Endothelial cell (in vitro differentiated cells): ENCODE results near the gene CAMP. TPM values are rescaled to one million over a fixed set of nuclear protein-coding genes. Genes with fewer than 3 reads are reported as not detected.
"Not testable (repeated sequence)": the region's sequence is repeated elsewhere in the genome, so short reads cannot be mapped to it uniquely, and the experiment has no call there.

Experiments
- DNase-seq: peaks from one replicate; pipeline ENCODE4 v3.0.0; 2021; ENCODE audit warnings: low spot score
- H3K27ac Mint-ChIP-seq: one replicate; pipeline ENCODE4 v1.8.0; 2021; ENCODE audit warnings: mixed read lengths, inconsistent platforms; ENCODE audit not compliant: unreplicated experiment
- H3K27me3 Mint-ChIP-seq: one replicate; pipeline ENCODE4 v1.8.0; 2021; ENCODE audit warnings: mild to moderate bottlenecking, moderate library complexity, mixed read lengths, inconsistent platforms; ENCODE audit not compliant: unreplicated experiment
- H3K36me3 Mint-ChIP-seq: one replicate; pipeline ENCODE4 v1.8.0; 2021; ENCODE audit warnings: mild to moderate bottlenecking, low read depth, mixed read lengths, inconsistent platforms; ENCODE audit not compliant: unreplicated experiment
- H3K4me1 Mint-ChIP-seq: one replicate; pipeline ENCODE4 v1.8.0; 2021; ENCODE audit warnings: mild to moderate bottlenecking, mixed read lengths, inconsistent platforms; ENCODE audit not compliant: unreplicated experiment
- H3K4me3 Mint-ChIP-seq: one replicate; pipeline ENCODE4 v1.8.0; 2021; ENCODE audit warnings: mild to moderate bottlenecking, mixed read lengths, inconsistent platforms; ENCODE audit not compliant: unreplicated experiment
- H3K9me3 Mint-ChIP-seq: one replicate; pipeline ENCODE4 v1.8.0; 2021; ENCODE audit warnings: mixed read lengths, inconsistent platforms; ENCODE audit not compliant: unreplicated experiment
- total RNA-seq: library from RNA; stranded (reverse); fragmentation: NEBNext Ultra II Directional; extraction: Animal tissue kit (Norgen Biotek cat#: 25700); gene quantifications from one replicate; pipeline ENCODE4 v1.2.1, GENCODE V29; 2021; ENCODE audit not compliant: unreplicated experiment
- TF ChIP-seq, protein P1 (sequence below): fragments of 200-600 bp; sonication (generic); IDR thresholded peaks from one replicate; pipeline ENCODE4 v1.5.0; 2021; ENCODE audit warnings: antibody characterized with exemption; ENCODE audit not compliant: unreplicated experiment

CAMP gene
- total RNA-seq, 1 donor from 2014 or later: not detected

DNA sequence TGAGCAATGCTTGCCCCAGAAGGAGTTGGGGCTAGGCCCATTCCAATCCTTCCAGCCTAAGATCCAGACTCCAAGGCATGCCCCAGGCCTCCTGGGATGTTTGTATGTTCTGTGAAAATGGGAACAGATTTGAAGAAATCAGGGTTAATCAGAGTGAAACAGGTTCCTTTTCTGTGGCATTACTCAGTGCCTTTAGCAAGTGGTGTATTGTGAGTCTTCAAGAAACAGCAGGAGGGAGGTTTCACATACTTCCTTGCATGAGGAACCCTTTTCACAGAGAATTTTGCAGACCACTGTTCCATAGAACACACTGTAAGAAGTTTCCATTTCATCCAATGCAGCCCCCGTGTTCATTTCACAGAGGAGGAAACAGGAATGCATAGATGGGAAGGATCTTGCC is 26.7 kb upstream of the CAMP start:
- peaks cover 6% of the 10 kb centered on the region for H3K4me1 Mint-ChIP-seq
- H3K36me3 Mint-ChIP-seq: no peaks in the 10 kb centered on the region
- no peak overlapping the region for H3K27ac Mint-ChIP-seq
- peaks cover 7% of the 10 kb centered on the region for H3K27me3 Mint-ChIP-seq
- no peak overlapping the region for H3K4me3 Mint-ChIP-seq
- TF ChIP-seq, protein P1, sequence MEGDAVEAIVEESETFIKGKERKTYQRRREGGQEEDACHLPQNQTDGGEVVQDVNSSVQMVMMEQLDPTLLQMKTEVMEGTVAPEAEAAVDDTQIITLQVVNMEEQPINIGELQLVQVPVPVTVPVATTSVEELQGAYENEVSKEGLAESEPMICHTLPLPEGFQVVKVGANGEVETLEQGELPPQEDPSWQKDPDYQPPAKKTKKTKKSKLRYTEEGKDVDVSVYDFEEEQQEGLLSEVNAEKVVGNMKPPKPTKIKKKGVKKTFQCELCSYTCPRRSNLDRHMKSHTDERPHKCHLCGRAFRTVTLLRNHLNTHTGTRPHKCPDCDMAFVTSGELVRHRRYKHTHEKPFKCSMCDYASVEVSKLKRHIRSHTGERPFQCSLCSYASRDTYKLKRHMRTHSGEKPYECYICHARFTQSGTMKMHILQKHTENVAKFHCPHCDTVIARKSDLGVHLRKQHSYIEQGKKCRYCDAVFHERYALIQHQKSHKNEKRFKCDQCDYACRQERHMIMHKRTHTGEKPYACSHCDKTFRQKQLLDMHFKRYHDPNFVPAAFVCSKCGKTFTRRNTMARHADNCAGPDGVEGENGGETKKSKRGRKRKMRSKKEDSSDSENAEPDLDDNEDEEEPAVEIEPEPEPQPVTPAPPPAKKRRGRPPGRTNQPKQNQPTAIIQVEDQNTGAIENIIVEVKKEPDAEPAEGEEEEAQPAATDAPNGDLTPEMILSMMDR: no peak
- H3K9me3 Mint-ChIP-seq: no peaks in the 10 kb centered on the region
- DNase-seq: no peak

DNA sequence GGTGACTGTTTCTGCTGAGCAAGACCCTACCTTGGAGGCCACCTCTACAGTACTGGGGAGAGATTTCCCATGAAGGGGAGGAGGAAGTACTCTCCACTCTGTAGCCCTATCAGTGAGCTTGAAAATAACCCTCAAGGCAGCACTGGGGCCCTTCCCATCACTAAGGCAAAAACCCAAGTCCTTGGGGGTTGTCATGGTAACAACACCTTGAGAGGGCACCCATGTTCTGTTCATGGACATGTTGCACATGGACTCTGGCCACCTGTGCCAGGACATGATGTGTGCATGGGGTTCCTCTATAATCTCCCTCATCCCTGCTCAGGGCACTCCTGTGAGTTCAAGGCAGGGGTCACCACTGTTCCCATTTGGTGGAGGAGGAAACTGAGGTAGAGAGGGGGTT is 24.2 kb upstream of the CAMP start:
- no peaks in the 10 kb centered on the region for H3K36me3 Mint-ChIP-seq
- no peak overlapping the region for H3K4me3 Mint-ChIP-seq
- H3K27ac Mint-ChIP-seq: no peak overlapping the region
- DNase-seq: no peak
- peaks cover 6% of the 10 kb centered on the region for H3K4me1 Mint-ChIP-seq
- TF ChIP-seq, protein P1: no peak
- no peaks in the 10 kb centered on the region for H3K9me3 Mint-ChIP-seq
- peaks cover 7% of the 10 kb centered on the region for H3K27me3 Mint-ChIP-seq

DNA sequence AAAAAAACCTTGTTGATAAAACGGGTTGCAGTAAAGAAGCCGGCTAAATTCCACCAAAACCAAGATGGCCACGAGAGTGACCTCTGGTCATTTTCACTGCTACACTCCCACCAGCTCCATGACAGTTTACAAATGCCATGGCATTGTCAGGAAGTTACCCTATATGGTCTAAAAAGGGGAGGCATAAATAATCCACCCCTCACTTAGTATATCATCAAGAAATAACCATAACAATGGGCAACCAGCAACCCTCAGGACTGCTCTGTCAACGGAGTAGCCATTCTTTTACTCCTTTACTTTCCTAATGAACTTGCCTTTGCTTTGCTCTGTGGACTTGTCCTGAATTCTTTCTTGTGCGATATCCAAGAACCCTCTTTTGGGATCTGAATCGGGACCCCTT is 20.7 kb upstream of the CAMP start:
- H3K4me1 Mint-ChIP-seq: no peaks in the 10 kb centered on the region
- no peak overlapping the region for H3K27ac Mint-ChIP-seq
- DNase-seq: no peak
- TF ChIP-seq, protein P1: no peak
- H3K9me3 Mint-ChIP-seq: no peaks in the 10 kb centered on the region
- peaks cover 7% of the 10 kb centered on the region for H3K27me3 Mint-ChIP-seq
- H3K36me3 Mint-ChIP-seq: no peaks in the 10 kb centered on the region
- H3K4me3 Mint-ChIP-seq: no peak overlapping the region

DNA sequence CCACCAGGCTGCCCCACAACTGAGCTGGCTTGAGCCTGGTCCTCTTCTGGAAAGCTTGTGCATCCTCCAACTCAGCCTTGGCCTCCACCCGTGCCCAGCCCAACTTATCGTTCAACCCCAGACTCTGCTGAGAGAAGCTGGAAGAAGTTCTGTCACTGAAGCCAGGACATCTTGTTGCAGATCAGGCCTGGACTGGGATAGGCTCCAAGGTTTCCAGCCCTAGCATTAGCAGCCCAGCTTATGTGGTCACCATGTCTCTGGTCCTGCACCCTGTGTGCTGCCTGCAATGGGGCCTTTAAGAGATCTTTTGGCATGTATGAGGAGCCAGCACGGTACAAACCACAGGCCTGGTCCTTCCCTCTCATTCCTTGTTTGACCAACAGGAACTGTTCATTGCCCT is 15.2 kb upstream of the CAMP start:
- H3K9me3 Mint-ChIP-seq: peaks cover 4% of the 10 kb centered on the region
- H3K4me1 Mint-ChIP-seq: no peaks in the 10 kb centered on the region
- H3K27me3 Mint-ChIP-seq: peaks cover 10% of the 10 kb centered on the region
- no peak for DNase-seq
- H3K36me3 Mint-ChIP-seq: peaks cover 3% of the 10 kb centered on the region
- no peak overlapping the region for H3K27ac Mint-ChIP-seq
- no peak overlapping the region for H3K4me3 Mint-ChIP-seq
- TF ChIP-seq, protein P1: no peak

DNA sequence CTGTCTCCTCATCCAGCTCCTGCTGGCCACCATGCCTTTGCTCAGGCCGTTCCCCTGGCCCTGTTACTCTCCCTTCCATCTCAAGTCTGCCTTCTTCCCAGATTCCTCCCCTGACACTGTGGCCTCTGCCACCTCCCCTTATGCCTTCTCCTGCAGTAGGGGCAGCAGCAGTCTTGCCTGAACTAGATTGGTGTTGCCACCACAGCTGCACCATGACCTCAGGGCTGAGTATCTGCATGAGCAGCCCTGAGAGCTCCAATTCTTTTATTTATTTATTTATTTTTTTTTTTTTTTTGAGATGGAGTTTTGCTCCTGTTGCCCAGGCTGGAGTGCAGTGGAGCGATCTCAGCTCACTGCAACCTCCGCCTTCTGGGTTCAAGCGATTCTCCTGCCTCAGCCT is 13.8 kb upstream of the CAMP start:
- peaks cover 3% of the 10 kb centered on the region for H3K36me3 Mint-ChIP-seq
- H3K27me3 Mint-ChIP-seq: peaks cover 10% of the 10 kb centered on the region
- H3K27ac Mint-ChIP-seq: no peak overlapping the region
- no peaks in the 10 kb centered on the region for H3K4me1 Mint-ChIP-seq
- H3K4me3 Mint-ChIP-seq: no peak overlapping the region
- DNase-seq: no peak
- TF ChIP-seq, protein P1: no peak
- peaks cover 4% of the 10 kb centered on the region for H3K9me3 Mint-ChIP-seq

DNA sequence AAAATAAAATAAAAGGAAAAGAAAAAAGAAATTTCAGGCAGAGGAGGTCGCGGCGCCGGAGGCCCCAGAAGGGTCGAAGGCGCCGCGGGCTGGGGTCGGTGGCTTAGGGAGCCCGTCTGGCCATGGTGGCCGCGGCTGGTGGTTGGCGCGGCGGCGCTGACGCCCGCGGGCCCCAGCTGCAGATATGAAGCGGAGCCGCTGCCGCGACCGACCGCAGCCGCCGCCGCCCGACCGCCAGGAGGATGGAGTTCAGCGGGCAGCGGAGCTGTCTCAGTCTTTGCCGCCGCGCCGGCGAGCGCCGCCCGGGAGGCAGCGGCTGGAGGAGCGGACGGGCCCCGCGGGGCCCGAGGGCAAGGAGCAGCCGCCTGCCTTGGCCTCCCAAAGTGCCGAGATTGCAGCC is 12.8 kb upstream of the CAMP start:
- H3K27me3 Mint-ChIP-seq, H3K27ac Mint-ChIP-seq, H3K4me3 Mint-ChIP-seq, H3K36me3 Mint-ChIP-seq, H3K9me3 Mint-ChIP-seq, H3K4me1 Mint-ChIP-seq, DNase-seq: not testable (repeated sequence)

DNA sequence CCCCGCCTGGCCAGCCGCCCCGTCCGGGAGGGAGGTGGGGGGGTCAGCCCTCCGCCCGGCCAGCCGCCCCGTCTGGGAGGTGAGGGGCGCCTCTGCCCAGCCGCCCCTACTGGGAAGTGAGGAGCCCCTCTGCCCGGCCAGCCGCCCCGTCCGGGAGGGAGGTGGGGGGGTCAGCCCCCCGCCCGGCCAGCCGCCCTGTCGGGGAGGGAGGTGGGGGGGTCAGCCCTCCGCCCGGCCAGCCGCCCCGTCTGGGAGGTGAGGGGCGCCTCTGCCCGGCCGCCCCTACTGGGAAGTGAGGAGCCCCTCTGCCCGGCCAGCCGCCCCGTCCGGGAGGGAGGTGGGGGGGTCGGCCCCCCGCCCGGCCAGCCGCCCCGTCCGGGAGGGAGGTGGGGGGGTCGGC is 11.5 kb upstream of the CAMP start:
- H3K36me3 Mint-ChIP-seq, H3K4me3 Mint-ChIP-seq, H3K9me3 Mint-ChIP-seq, DNase-seq, H3K4me1 Mint-ChIP-seq, H3K27ac Mint-ChIP-seq, H3K27me3 Mint-ChIP-seq: not testable (repeated sequence)
